ENCODE results near the gene SLC35E1.
"Not testable (repeated sequence)": the region's sequence is repeated elsewhere in the genome, so short reads cannot be mapped to it uniquely, and the experiment has no call there.

The SLC35E1 gene

GRCh38 chr19:16566161-16566560 lies 6.1 kb downstream of the SLC35E1 start:
- Histone ChIP-seq H3K27me3 (ENCODE audit: insufficient read depth, low read depth, severe bottlenecking) (no peaks in the 10 kb centered on the region), H3K36me3 (peaks cover 68% of the 10 kb centered on the region), H3K9me3 (ENCODE audit: severe bottlenecking) (no peaks in the 10 kb centered on the region), H3K4me3 (ENCODE audit: low read depth, low read length) (no peak overlapping the region), H3K27ac (no peak overlapping the region)
- DNase-seq, result no peak
- no peak for TF ChIP-seq CTCF (IDR thresholded peaks at IDR 0.05; ENCODE audit: low read depth, low read length)

- Histone ChIP-seq H3K9me3 (ENCODE audit: severe bottlenecking) (no peaks in the 10 kb centered on the region), H3K27me3 (ENCODE audit: insufficient read depth, low read depth, severe bottlenecking) (no peaks in the 10 kb centered on the region), H3K36me3 (peaks cover 66% of the 10 kb centered on the region), H3K4me3 (ENCODE audit: low read depth, low read length) (no peak overlapping the region), H3K27ac (no peak overlapping the region)
- TF ChIP-seq CTCF (IDR thresholded peaks at IDR 0.05; ENCODE audit: low read depth, low read length), result no peak
- DNase-seq, result no peak
These were observed 7.4 kb downstream of the SLC35E1 start for GRCh38 chr19:16564842-16565241.

- DNase-seq, result no peak
- TF ChIP-seq CTCF (IDR thresholded peaks at IDR 0.05; ENCODE audit: low read depth, low read length), result no peak
- H3K4me3 ChIP-seq (ENCODE audit: low read depth, low read length), result no peak overlapping the region
- no peak overlapping the region for H3K27ac ChIP-seq
- no peaks in the 10 kb centered on the region for H3K27me3 ChIP-seq (ENCODE audit: insufficient read depth, low read depth, severe bottlenecking)
- H3K9me3 ChIP-seq (ENCODE audit: severe bottlenecking), result no peaks in the 10 kb centered on the region
- H3K36me3 ChIP-seq, result peaks cover 64% of the 10 kb centered on the region
These were observed 9.6 kb downstream of the SLC35E1 start for GRCh38 chr19:16562608-16563025.

GRCh38 chr19:16561382-16561781 lies 10.8 kb downstream of the SLC35E1 start:
- H3K4me3 ChIP-seq (ENCODE audit: low read depth, low read length), result no peak overlapping the region
- H3K27ac ChIP-seq, result no peak overlapping the region
- no peak for DNase-seq
- no peaks in the 10 kb centered on the region for H3K27me3 ChIP-seq (ENCODE audit: insufficient read depth, low read depth, severe bottlenecking)
- H3K9me3 ChIP-seq (ENCODE audit: severe bottlenecking), result no peaks in the 10 kb centered on the region
- H3K36me3 ChIP-seq, result peaks cover 55% of the 10 kb centered on the region
- TF ChIP-seq CTCF (IDR thresholded peaks at IDR 0.05; ENCODE audit: low read depth, low read length), result no peak

GRCh38 chr19:16559780-16560276 lies 12.4 kb downstream of the SLC35E1 start:
- DNase-seq, result no peak
- TF ChIP-seq CTCF (IDR thresholded peaks at IDR 0.05; ENCODE audit: low read depth, low read length), result no peak
- Histone ChIP-seq H3K9me3 (ENCODE audit: severe bottlenecking) (no peaks in the 10 kb centered on the region), H3K27me3 (ENCODE audit: insufficient read depth, low read depth, severe bottlenecking) (no peaks in the 10 kb centered on the region), H3K36me3 (peaks cover 60% of the 10 kb centered on the region), H3K4me3 (ENCODE audit: low read depth, low read length) (no peak overlapping the region), H3K27ac (no peak overlapping the region)

GRCh38 chr19:16554776-16555175 lies 17.4 kb downstream of the SLC35E1 start:
- H3K27me3 ChIP-seq (ENCODE audit: insufficient read depth, low read depth, severe bottlenecking), result no peaks in the 10 kb centered on the region
- no peak for TF ChIP-seq CTCF (IDR thresholded peaks at IDR 0.05; ENCODE audit: low read depth, low read length)
- H3K36me3 ChIP-seq, result peaks cover 49% of the 10 kb centered on the region
- no peak overlapping the region for H3K4me3 ChIP-seq (ENCODE audit: low read depth, low read length)
- H3K27ac ChIP-seq, result no peak overlapping the region
- no peaks in the 10 kb centered on the region for H3K9me3 ChIP-seq (ENCODE audit: severe bottlenecking)
- DNase-seq, result no peak

- not testable (repeated sequence) for H3K27me3 ChIP-seq (ENCODE audit: insufficient read depth, low read depth, severe bottlenecking); H3K9me3 ChIP-seq (ENCODE audit: severe bottlenecking); H3K27ac ChIP-seq; DNase-seq; H3K4me3 ChIP-seq (ENCODE audit: low read depth, low read length)
- peaks cover 34% of the 10 kb centered on the region for H3K36me3 ChIP-seq
These were observed 20.3 kb downstream of the SLC35E1 start for GRCh38 chr19:16551902-16552301.
